GM13976 (cell line): ENCODE measurements around the gene TOM1L1.

ENCODE experiments used
- DNase-seq: peaks from one replicate; pipeline ENCODE4 v3.0.0; 2012; ENCODE audit warnings: low spot score
- in situ Hi-C: fragments of 300-500 bp; cut with MboI; formaldehyde crosslinking; loops from one replicate; pipeline ENCODE4 v1.12.0; 2022; ENCODE audit warnings: low sequenced_read_pairs, mixed read lengths, inconsistent platforms; ENCODE audit not compliant: unreplicated experiment
- TF ChIP-seq, protein P1 (sequence below): IDR thresholded peaks from 2 replicates; pipeline ENCODE4 v1.5.1; 2012; ENCODE audit warnings: borderline replicate concordance, mild to moderate bottlenecking; ENCODE audit not compliant: insufficient read depth; ENCODE audit errors: extremely low read depth, missing control alignments, control extremely low read depth

The TOM1L1 gene

DNA sequence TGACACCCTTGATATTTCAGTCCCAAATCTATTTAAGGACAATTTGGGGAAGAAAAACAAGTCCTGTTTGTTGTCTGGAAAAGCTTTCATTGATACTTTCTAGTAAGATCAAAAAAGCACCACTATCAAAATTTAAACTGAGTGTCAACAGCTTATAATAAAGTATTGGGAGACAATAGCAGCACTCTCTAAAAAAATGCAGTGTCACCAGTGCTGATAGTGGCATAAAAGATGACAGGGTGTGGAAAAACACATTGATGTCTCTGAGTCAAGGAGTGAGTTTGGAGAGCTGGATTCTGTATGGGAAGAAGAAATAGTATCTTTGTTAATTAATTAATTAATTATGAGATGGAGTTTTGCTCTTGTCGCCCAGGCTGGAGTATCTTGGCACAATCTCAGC lies 8.3 kb upstream of the TOM1L1 start:
- TF ChIP-seq, protein P1, sequence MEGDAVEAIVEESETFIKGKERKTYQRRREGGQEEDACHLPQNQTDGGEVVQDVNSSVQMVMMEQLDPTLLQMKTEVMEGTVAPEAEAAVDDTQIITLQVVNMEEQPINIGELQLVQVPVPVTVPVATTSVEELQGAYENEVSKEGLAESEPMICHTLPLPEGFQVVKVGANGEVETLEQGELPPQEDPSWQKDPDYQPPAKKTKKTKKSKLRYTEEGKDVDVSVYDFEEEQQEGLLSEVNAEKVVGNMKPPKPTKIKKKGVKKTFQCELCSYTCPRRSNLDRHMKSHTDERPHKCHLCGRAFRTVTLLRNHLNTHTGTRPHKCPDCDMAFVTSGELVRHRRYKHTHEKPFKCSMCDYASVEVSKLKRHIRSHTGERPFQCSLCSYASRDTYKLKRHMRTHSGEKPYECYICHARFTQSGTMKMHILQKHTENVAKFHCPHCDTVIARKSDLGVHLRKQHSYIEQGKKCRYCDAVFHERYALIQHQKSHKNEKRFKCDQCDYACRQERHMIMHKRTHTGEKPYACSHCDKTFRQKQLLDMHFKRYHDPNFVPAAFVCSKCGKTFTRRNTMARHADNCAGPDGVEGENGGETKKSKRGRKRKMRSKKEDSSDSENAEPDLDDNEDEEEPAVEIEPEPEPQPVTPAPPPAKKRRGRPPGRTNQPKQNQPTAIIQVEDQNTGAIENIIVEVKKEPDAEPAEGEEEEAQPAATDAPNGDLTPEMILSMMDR: no peak
- no peak for DNase-seq
- in situ Hi-C loops: no loop called here

DNA sequence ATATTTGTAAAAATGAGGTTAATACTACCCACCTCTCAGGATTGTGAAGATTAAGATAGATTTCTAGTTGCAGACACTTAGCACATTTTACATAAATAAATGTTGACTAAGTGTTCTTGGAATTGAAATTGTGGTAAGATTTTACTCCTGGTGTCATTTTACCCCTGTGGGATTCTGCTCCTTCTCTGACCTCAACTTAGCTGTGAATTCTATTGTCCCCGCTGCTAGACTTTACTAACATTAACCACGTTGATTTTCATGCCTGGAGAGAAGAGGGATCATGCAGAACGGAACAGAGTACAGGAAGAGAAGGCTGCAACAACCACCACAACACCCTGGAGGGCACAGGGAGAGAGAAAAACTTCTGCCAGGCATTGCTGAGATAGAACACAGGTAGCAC lies 2.1 kb upstream of the TOM1L1 start:
- in situ Hi-C loops: no loop called here
- TF ChIP-seq, protein P1: no peak
- DNase-seq: no peak

DNA sequence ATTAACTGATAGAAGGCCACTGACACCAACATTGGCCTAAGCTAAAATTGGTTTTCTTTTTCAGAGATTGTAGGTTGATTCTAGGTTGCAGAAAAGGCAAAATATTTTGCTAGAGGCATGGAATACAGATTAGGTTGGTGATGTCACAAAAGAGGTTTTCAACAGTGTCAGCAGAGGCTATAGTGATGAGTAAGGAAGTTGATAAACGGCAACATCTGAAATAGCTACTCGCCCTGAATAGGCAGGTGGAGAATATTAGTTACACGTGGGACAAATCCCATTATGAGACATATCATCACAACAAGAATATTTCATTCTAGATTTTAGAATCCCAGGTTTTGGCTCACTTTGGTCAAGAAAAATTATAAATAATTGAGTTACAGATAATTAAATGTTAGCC lies 1.5 kb upstream of the TOM1L1 start:
- DNase-seq: no peak
- in situ Hi-C loops: no loop called here

GRCh38 chr17:54899721-54900456 lies 763 bp upstream of the TOM1L1 start:
- TF ChIP-seq, protein P1: no peak
- in situ Hi-C loops: no loop called here
- DNase-seq: no peak

More for the DNA sequence above, 1.5 kb upstream of the TOM1L1 start:
- TF ChIP-seq, protein P1: no peak

DNA sequence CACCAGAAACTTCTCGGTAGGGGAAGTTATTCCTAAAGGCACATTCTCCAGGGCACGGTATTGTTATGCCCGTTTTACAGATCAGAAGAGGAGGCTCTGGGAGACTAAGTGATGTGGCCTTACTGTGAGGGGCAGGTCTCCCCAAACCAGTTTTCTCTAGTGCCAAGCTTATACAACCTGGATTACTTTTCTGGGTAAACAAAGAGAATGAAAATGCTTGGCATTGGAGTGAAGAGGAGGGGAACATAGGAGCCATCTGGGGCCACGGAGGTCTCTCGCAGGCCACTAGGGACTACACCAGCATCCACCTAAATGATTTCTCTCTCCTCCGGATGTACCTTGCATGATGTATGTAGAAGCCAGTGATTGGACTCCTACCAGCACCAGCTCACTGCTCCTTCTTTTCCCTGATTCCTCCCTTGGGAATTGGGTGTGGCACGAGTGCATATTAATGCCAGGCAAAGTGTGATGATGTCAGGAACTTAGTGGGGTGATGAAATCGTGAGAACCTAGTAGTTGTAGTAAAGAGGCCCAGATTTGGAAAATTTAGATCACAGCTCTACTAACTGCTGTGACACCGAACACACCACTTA lies 674 bp downstream of the TOM1L1 start:
- TF ChIP-seq, protein P1: no peak
- DNase-seq: no peak

GRCh38 chr17:54902017-54902416 lies 1.4 kb downstream of the TOM1L1 start:
- no peak for DNase-seq
- TF ChIP-seq, protein P1: no peak
- in situ Hi-C loops: no loop called here

More for the DNA sequence above, 674 bp downstream of the TOM1L1 start:
- in situ Hi-C loops: no loop called here
